ENCODE data around the gene POLR1B. TPM values are rescaled to one million over a fixed set of nuclear protein-coding genes. Genes with fewer than 3 reads are reported as not detected.
A peak's percentile ranks its signal among the peaks of the same experiment; 100 is the strongest.

Gene POLR1B, protein sequence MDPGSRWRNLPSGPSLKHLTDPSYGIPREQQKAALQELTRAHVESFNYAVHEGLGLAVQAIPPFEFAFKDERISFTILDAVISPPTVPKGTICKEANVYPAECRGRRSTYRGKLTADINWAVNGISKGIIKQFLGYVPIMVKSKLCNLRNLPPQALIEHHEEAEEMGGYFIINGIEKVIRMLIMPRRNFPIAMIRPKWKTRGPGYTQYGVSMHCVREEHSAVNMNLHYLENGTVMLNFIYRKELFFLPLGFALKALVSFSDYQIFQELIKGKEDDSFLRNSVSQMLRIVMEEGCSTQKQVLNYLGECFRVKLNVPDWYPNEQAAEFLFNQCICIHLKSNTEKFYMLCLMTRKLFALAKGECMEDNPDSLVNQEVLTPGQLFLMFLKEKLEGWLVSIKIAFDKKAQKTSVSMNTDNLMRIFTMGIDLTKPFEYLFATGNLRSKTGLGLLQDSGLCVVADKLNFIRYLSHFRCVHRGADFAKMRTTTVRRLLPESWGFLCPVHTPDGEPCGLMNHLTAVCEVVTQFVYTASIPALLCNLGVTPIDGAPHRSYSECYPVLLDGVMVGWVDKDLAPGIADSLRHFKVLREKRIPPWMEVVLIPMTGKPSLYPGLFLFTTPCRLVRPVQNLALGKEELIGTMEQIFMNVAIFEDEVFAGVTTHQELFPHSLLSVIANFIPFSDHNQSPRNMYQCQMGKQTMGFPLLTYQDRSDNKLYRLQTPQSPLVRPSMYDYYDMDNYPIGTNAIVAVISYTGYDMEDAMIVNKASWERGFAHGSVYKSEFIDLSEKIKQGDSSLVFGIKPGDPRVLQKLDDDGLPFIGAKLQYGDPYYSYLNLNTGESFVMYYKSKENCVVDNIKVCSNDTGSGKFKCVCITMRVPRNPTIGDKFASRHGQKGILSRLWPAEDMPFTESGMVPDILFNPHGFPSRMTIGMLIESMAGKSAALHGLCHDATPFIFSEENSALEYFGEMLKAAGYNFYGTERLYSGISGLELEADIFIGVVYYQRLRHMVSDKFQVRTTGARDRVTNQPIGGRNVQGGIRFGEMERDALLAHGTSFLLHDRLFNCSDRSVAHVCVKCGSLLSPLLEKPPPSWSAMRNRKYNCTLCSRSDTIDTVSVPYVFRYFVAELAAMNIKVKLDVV
- total RNA-seq (2014; rRNA removed) (31.6 and 31.7 TPM in 2 replicates), Bru-seq, nascent RNA (percentile 83 among the genes with signal in this experiment), BruChase-seq, experiment 1, labeled RNA remaining after a 6-hour chase (percentile 91 among the genes with signal in this experiment), BruChase-seq, experiment 2, labeled RNA remaining after a 2-hour chase (percentile 87 among the genes with signal in this experiment)
- long read RNA-seq, full-length matches to known transcripts: 92 of 121 reads
- long read RNA-seq, partial matches to known transcripts: 13 of 121 reads
- long read RNA-seq, other reads (novel, unspliced or antisense): 16 of 121 reads

DNA sequence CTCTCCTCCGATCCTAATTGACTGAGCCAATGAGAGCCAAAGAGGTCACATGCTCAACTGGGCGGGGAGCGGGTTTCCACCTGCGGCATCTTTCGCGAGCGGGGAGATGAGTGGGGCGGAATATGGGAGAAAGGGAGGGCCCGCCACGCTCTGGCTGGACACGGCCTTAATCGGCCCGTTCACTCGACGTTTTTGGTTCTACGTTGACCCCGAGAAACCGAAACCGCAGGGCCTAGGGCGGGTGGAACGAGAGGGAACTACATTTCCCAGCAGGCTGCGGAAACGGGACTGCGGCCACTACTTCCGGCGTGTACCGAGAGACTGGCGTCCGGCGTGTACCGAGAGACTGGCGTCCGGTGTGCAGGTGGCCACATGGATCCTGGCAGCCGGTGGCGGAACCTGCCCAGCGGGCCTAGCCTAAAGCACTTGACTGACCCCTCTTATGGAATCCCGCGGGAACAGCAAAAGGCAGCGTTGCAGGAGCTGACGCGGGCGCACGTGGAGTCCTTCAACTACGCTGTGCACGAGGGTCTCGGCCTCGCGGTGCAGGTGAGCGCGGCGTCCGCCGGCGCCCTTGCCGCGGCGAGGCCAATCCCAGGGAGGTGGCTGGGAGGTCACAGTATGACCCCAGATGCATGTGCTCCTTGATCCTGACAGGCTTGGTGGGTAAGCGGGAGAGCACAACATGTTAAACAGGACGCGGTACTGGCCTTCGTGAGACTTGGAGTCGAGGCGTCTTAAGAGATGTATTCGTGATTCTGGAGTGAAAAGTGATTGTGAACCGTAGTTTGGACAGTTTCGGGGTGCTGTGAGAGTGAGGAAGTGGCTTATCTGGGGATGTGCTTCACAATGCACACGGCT lies at the start of gene POLR1B:
POLR1B (plus strand) TSS at position 343 of the 861 bp plus-strand sequence; CDS start at position 373, 30 bp downstream.
- TSS peak; percentile 47 for BruUV-seq (replicated peaks)
- Histone ChIP-seq H3K4me1 (ENCODE audit: insufficient read depth, low read length) (peaks cover 16% of the 10 kb centered on the region), H2AFZ (ENCODE audit: low read length) (peak within 1 kb of the TSS; percentile 99), H3F3A (ENCODE audit: low read length, unreplicated experiment) (no peaks in the 10 kb centered on the region), H3K27me3 (ENCODE audit: low read length) (no peaks in the 10 kb centered on the region), H3K27ac (ENCODE audit: low read length) (peak within 1 kb of the TSS; percentile 79), H3K4me2 (ENCODE audit: low read length) (peak within 1 kb of the TSS; percentile 85), H3K4me3 (ENCODE audit: low read length) (peak within 1 kb of the TSS; percentile 84), H3K9me2 (replicated peaks; ENCODE audit: low read length) (no peaks in the 10 kb centered on the region), H3K36me3 (ENCODE audit: low read depth, low read length) (peaks cover 12% of the 10 kb centered on the region), H3K79me2 (ENCODE audit: low read length) (peaks cover 50% of the 10 kb centered on the region), H3K9ac (ENCODE audit: low read length) (peak within 1 kb of the TSS; percentile 89), H4K20me1 (ENCODE audit: low read length) (peaks cover 16% of the 10 kb centered on the region), H3K9me3 (ENCODE audit: low read length) (no peaks in the 10 kb centered on the region)
- peak; percentile 88 for ATAC-seq
- CTCF ChIA-PET: no interaction called here
- DNase-seq: peak; percentile 89
- POLR2A ChIA-PET (ENCODE audit: unreplicated experiment): no interaction called here
- no peak for TF ChIP-seq EZH2 (IDR thresholded peaks at IDR 0.05; ENCODE audit: low read length, unreplicated experiment)
- TF ChIP-seq, protein P1, sequence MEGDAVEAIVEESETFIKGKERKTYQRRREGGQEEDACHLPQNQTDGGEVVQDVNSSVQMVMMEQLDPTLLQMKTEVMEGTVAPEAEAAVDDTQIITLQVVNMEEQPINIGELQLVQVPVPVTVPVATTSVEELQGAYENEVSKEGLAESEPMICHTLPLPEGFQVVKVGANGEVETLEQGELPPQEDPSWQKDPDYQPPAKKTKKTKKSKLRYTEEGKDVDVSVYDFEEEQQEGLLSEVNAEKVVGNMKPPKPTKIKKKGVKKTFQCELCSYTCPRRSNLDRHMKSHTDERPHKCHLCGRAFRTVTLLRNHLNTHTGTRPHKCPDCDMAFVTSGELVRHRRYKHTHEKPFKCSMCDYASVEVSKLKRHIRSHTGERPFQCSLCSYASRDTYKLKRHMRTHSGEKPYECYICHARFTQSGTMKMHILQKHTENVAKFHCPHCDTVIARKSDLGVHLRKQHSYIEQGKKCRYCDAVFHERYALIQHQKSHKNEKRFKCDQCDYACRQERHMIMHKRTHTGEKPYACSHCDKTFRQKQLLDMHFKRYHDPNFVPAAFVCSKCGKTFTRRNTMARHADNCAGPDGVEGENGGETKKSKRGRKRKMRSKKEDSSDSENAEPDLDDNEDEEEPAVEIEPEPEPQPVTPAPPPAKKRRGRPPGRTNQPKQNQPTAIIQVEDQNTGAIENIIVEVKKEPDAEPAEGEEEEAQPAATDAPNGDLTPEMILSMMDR (conservative IDR thresholded peaks at IDR 0.05; ENCODE audit: low read depth, low read length): no peak
- TF ChIP-seq EZH2phosphoT487 (IDR thresholded peaks at IDR 0.05; ENCODE audit: borderline replicate concordance, low read length): no peak
- intact Hi-C loops (cut with micrococcal nuclease): loop anchor here (1.0 kb wide), 1 partner anchor 61 kb away; no protein-coding TSS in a partner anchor

DNA sequence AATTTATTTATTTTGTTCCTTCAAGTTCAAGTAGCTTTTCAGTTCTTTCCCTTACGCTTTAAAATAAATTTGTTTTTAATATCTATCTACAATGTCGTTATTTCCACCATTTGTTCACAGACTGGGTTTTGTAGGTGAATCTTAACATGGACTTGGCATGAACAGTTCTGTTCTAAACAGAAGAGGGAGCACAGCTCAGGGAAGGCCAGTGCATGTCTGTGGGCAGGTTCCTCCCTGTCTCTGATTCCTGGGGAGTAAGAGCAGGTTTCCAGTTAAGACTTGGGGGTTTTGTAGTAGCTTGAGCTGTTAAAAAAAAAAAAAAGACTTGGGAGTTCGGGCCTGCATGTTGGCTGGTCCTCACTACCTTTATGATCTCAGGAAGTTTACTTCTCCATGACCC lies 49.2 kb upstream of the POLR1B start:
- Histone ChIP-seq H3K4me1 (ENCODE audit: insufficient read depth, low read length) (peaks cover 44% of the 10 kb centered on the region), H3K27ac (ENCODE audit: low read length) (peak overlapping the region; percentile 84), H3K27me3 (ENCODE audit: low read length) (no peaks in the 10 kb centered on the region), H3K4me3 (ENCODE audit: low read length) (no peak overlapping the region; the same call in 1 of the 2 replicates), H4K20me1 (ENCODE audit: low read length) (no peaks in the 10 kb centered on the region), H3K36me3 (ENCODE audit: low read depth, low read length) (peaks cover 9% of the 10 kb centered on the region), H3K4me2 (ENCODE audit: low read length) (peak overlapping the region; percentile 75), H3F3A (ENCODE audit: low read length, unreplicated experiment) (peaks cover 7% of the 10 kb centered on the region), H3K9ac (ENCODE audit: low read length) (peak overlapping the region; percentile 42), H3K79me2 (ENCODE audit: low read length) (peaks cover 21% of the 10 kb centered on the region), H2AFZ (ENCODE audit: low read length) (no peak overlapping the region), H3K9me3 (ENCODE audit: low read length) (no peaks in the 10 kb centered on the region), H3K9me2 (replicated peaks; ENCODE audit: low read length) (no peaks in the 10 kb centered on the region)
- CTCF ChIA-PET: interaction anchor here (0.6 kb wide), 1 partner anchor 161 kb away, joined by 6 read pairs; no protein-coding TSS in a partner anchor
- intact Hi-C loops (cut with micrococcal nuclease): no loop called here
- no TSS peak for BruUV-seq (replicated peaks)
- TF ChIP-seq, protein P1 (conservative IDR thresholded peaks at IDR 0.05; ENCODE audit: low read depth, low read length): peak; percentile 32
- TF ChIP-seq EZH2phosphoT487 (IDR thresholded peaks at IDR 0.05; ENCODE audit: borderline replicate concordance, low read length): no peak
- POLR2A ChIA-PET (ENCODE audit: unreplicated experiment): interaction anchor here (0.6 kb wide), 1 partner anchor 606 kb away, joined by 15 read pairs; no protein-coding TSS in a partner anchor
- peak; percentile 30 for ATAC-seq
- DNase-seq: peak; percentile 25
